Measurements from ENCODE around the gene NAA60.

GRCh38 chr16:3401719-3402397 lies 41.6 kb upstream of the NAA60 start:
- TF ChIP-seq SOX13 (IDR thresholded peaks at IDR 0.05) (no peak), SOX13 (CRISPR knock-in tag; conservative IDR thresholded peaks at IDR 0.05 in 1 of 2, IDR thresholded peaks at IDR 0.05 in 1 of 2) (no peak), ZNF18 (CRISPR knock-in tag; IDR thresholded peaks at IDR 0.05; ENCODE audit: insufficient replicate concordance) (no peak), POLR2A (IDR thresholded peaks at IDR 0.05; ENCODE audit: insufficient read depth in 1 of 2, low read depth in 2 of 2, low read length in 2 of 2) (no peak), ZBTB14 (CRISPR knock-in tag; IDR thresholded peaks at IDR 0.05) (no peak), TAF1 (CRISPR knock-in tag; IDR thresholded peaks at IDR 0.05) (no peak), ZBTB7B (CRISPR knock-in tag; IDR thresholded peaks at IDR 0.05) (no peak), ZFYVE20 (CRISPR knock-in tag; IDR thresholded peaks at IDR 0.05; ENCODE audit: borderline replicate concordance, low read depth) (no peak), MED8 (CRISPR knock-in tag; IDR thresholded peaks at IDR 0.05; ENCODE audit: insufficient replicate concordance) (no peak), TCF12 (IDR thresholded peaks at IDR 0.05) (no peak), TCF12 (CRISPR knock-in tag; IDR thresholded peaks at IDR 0.05) (no peak), CHD2 (IDR thresholded peaks at IDR 0.05; ENCODE audit: low read depth, low read length) (no peak)
- TF ChIP-seq, protein P1, sequence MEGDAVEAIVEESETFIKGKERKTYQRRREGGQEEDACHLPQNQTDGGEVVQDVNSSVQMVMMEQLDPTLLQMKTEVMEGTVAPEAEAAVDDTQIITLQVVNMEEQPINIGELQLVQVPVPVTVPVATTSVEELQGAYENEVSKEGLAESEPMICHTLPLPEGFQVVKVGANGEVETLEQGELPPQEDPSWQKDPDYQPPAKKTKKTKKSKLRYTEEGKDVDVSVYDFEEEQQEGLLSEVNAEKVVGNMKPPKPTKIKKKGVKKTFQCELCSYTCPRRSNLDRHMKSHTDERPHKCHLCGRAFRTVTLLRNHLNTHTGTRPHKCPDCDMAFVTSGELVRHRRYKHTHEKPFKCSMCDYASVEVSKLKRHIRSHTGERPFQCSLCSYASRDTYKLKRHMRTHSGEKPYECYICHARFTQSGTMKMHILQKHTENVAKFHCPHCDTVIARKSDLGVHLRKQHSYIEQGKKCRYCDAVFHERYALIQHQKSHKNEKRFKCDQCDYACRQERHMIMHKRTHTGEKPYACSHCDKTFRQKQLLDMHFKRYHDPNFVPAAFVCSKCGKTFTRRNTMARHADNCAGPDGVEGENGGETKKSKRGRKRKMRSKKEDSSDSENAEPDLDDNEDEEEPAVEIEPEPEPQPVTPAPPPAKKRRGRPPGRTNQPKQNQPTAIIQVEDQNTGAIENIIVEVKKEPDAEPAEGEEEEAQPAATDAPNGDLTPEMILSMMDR (CRISPR knock-in tag; IDR thresholded peaks at IDR 0.05): no peak
- TF ChIP-seq, protein P2, sequence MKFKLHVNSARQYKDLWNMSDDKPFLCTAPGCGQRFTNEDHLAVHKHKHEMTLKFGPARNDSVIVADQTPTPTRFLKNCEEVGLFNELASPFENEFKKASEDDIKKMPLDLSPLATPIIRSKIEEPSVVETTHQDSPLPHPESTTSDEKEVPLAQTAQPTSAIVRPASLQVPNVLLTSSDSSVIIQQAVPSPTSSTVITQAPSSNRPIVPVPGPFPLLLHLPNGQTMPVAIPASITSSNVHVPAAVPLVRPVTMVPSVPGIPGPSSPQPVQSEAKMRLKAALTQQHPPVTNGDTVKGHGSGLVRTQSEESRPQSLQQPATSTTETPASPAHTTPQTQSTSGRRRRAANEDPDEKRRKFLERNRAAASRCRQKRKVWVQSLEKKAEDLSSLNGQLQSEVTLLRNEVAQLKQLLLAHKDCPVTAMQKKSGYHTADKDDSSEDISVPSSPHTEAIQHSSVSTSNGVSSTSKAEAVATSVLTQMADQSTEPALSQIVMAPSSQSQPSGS (CRISPR knock-in tag; IDR thresholded peaks at IDR 0.05): no peak
